ENCODE data around the gene BLOC1S5. TPM values are rescaled to one million over a fixed set of nuclear protein-coding genes. Genes with fewer than 3 reads are reported as not detected.
A peak's percentile ranks its signal among the peaks of the same experiment; 100 is the strongest.

Gene BLOC1S5
- total and polyA plus RNA-seq, 4 experiments from 2014 or later: 23.0 to 36.3 (median 26.1) TPM

GRCh38 chr6:8105791-8106190 lies 41.6 kb upstream of the BLOC1S5 start:
- ChIA-PET POLR2A (ENCODE audit: partially characterized antibody) (no interaction called here), CTCF (ENCODE audit: partially characterized antibody) (no interaction called here)
- no peaks in the 10 kb centered on the region for H3K9me3 ChIP-seq (ENCODE audit: control insufficient read depth in 1 of 2, low read length in 2 of 2)
- peaks cover 7 to 19% (median 11%) of the 10 kb centered on the region in 4 donors for H3K4me1 Mint-ChIP-seq
- no peak for DNase-seq
- intact Hi-C loops (cut with micrococcal nuclease): loop anchor here (10.0 kb wide), 1 partner anchor 201 kb away; no protein-coding TSS in a partner anchor
- H3K9me3 Mint-ChIP-seq: peaks cover 0 to 4% (median 0%) of the 10 kb centered on the region in 8 donors
- peaks cover 17 to 22% of the 10 kb centered on the region in 2 donors for H3K27me3 Mint-ChIP-seq
- H3K27ac Mint-ChIP-seq: no peak overlapping the region
- H3K4me1 ChIP-seq (ENCODE audit: insufficient read depth, low read length): peaks cover 13% of the 10 kb centered on the region
- H3K27ac ChIP-seq (ENCODE audit: low read depth, low read length): no peak overlapping the region
- H3K4me3 ChIP-seq (ENCODE audit: low read length in 2 of 2): no peak overlapping the region
- H3K36me3 Mint-ChIP-seq: peaks cover 0 to 4% of the 10 kb centered on the region in 2 donors
- no peak overlapping the region for H3K4me3 Mint-ChIP-seq
- peaks cover 6% of the 10 kb centered on the region for H3K27me3 ChIP-seq (ENCODE audit: insufficient read depth, low read length)
- no peaks in the 10 kb centered on the region for H3K36me3 ChIP-seq (ENCODE audit: insufficient read depth, low read length)

DNA sequence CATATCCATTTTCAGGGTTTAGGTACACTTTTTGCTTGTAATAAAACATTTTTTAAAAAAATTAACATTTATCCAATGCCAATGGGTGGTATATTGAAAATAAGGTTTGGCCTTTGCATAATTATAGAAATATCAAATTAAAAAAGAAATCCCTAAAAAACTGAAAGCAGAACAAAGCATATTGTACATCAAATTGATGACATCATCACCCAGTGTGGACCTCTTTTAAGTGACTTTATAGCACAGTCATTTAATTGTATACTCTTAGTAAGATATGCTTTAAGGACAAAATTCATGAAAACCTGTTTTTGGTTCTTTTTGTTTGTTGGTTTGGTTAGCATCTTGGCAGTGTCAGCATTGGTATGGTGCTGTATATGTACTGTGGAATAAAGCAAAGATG lies 39.5 kb upstream of the BLOC1S5 start:
- Histone ChIP-seq H3K36me3 (ENCODE audit: insufficient read depth, low read length) (no peaks in the 10 kb centered on the region), H3K27me3 (ENCODE audit: insufficient read depth, low read length) (peaks cover under 1% of the 10 kb centered on the region), H3K4me3 (ENCODE audit: low read length in 2 of 2) (no peak overlapping the region), H3K27ac (ENCODE audit: low read depth, low read length) (no peak overlapping the region), H3K9me3 (ENCODE audit: control insufficient read depth in 1 of 2, low read length in 2 of 2) (no peaks in the 10 kb centered on the region), H3K4me1 (ENCODE audit: insufficient read depth, low read length) (peaks cover 19% of the 10 kb centered on the region)
- no peak overlapping the region for H3K4me3 Mint-ChIP-seq
- intact Hi-C loops (cut with micrococcal nuclease): loop anchor here (10.0 kb wide), 1 partner anchor 199 kb away; no protein-coding TSS in a partner anchor
- no peak overlapping the region for H3K27ac Mint-ChIP-seq
- H3K27me3 Mint-ChIP-seq: peaks cover 13 to 17% of the 10 kb centered on the region in 2 donors
- no peak for DNase-seq
- peaks cover 0 to 4% (median 0%) of the 10 kb centered on the region in 8 donors for H3K9me3 Mint-ChIP-seq
- CTCF ChIA-PET (ENCODE audit: partially characterized antibody): no interaction called here
- H3K36me3 Mint-ChIP-seq: peaks cover 0 to 8% of the 10 kb centered on the region in 2 donors
- POLR2A ChIA-PET (ENCODE audit: partially characterized antibody): no interaction called here
- H3K4me1 Mint-ChIP-seq: peaks cover 17 to 30% (median 23%) of the 10 kb centered on the region in 4 donors

DNA sequence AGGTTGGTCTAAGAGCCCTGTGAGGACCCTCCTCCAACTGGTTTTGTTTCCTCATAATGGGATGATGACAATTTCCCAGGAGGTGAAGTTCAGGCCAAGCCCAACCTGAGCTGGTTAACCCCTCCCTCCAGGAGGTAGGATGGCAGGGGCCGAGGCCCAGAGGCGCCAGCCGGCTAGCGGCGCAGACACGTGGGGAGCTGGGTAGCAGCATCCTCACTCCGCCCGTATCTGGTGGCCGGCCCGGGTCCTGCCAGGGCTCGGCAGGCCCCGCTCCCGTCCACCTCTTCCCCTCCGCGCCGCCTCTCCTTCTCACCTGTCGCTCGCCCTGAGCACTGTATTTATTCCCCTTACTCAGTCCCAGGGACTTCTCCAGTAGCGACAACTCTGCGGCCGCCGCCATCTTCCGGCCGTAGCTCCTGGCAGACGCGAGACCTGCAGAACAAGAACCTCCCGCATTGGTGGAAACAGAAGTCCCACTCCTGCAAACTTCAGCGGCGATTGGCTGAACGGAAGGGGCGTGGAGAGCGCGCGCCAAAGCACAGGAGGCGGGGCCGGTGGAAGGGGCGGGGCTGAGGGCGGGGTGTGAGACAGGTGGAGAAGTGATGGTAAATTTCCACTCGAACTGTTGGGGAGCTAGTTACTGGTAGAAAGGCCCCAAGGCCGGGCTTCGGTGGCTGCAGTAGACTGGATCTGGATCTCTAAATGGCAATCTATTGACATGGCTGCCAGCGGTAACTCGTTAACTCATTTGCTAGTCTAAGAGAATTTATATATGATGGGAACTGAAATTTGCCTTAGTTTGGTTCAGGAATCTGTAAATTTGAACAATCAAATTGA lies 38.2 kb upstream of the BLOC1S5 start, which contains the start of gene EEF1E1:
Gene EEF1E1, minus strand, starts transcription at position 427 of the 837 bp plus-strand sequence. Its CDS starts 27 bp downstream, at position 400.
- peak within 1 kb of the TSS; percentile 87 to 95 for H3K4me3 ChIP-seq (ENCODE audit: low read length in 2 of 2)
- peaks cover under 1% of the 10 kb centered on the region for H3K36me3 ChIP-seq (ENCODE audit: insufficient read depth, low read length)
- H3K4me1 ChIP-seq (ENCODE audit: insufficient read depth, low read length): peaks cover 19% of the 10 kb centered on the region
- ChIA-PET POLR2A (ENCODE audit: partially characterized antibody) (interaction anchor here (0.6 to 4.1 kb wide), 12 partner anchors 8 to 992 kb away, joined by 3 to 69 read pairs (median 4); partner anchors contain the start of gene BLOC1S5), CTCF (ENCODE audit: partially characterized antibody) (interaction anchor here (1.0 to 1.9 kb wide), 2 partner anchors 38 to 44 kb away, joined by 6 to 9 read pairs; partner anchors contain the start of gene BLOC1S5)
- intact Hi-C loops (cut with micrococcal nuclease): loop anchor here (1.0 to 10.0 kb wide), 4 partner anchors 38 to 512 kb away; partner anchors contain the start of genes BLOC1S5 and SNRNP48
- no peaks in the 10 kb centered on the region for H3K9me3 ChIP-seq (ENCODE audit: control insufficient read depth in 1 of 2, low read length in 2 of 2)
- peaks cover 17 to 30% (median 23%) of the 10 kb centered on the region in 4 donors for H3K4me1 Mint-ChIP-seq
- peak within 1 kb of the TSS; percentile 79 for H3K27ac ChIP-seq (ENCODE audit: low read depth, low read length)
- peaks cover 0 to 11% of the 10 kb centered on the region in 2 donors for H3K36me3 Mint-ChIP-seq
- H3K27me3 Mint-ChIP-seq: peaks cover 6 to 9% of the 10 kb centered on the region in 2 donors
- peaks cover 0 to 4% (median 0%) of the 10 kb centered on the region in 8 donors for H3K9me3 Mint-ChIP-seq
- DNase-seq: peak; percentile 92 to 98 (median 94)
- peak within 1 kb of the TSS; percentile 86 to 98 (median 96) for H3K27ac Mint-ChIP-seq
- H3K27me3 ChIP-seq (ENCODE audit: insufficient read depth, low read length): no peaks in the 10 kb centered on the region
- peak within 1 kb of the TSS; percentile 92 to 100 (median 97) for H3K4me3 Mint-ChIP-seq

DNA sequence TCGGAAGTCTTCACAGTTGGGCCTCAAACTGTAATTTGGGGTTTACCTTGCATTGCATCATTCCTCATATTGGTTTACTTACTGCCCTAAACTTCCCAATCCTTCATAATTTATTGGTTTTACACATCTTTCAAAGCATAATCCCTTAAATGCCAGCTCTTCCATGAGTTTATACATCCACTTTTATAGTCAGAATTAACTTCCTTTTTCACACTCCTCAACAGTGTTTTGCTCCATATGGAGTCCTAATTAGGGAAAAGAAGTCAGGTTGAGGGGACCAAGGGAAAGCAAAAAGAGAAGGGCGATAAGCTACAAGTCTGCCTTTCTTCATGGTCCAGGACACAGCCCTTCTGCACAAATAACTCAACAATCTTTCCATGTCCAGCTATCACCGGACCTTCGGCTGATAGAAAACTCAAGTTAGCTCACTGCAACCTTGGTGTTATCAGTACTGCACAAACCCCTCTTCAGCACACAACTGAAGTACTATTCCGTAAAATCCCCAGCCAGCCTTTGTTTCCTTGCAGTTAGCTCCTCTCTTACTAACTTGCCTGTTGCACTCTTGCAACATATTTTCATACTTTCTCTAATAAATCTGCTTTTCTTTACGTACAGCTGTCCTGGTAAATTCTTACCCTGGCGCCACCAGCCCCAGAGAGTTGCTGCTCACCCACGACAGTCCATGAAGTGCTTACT lies 36.1 kb upstream of the BLOC1S5 start:
- intact Hi-C loops (cut with micrococcal nuclease): loop anchor here (10.0 kb wide), 1 partner anchor 196 kb away; no protein-coding TSS in a partner anchor
- H3K27me3 Mint-ChIP-seq: no peaks in the 10 kb centered on the region
- ChIA-PET POLR2A (ENCODE audit: partially characterized antibody) (interaction anchor here (0.6 to 4.1 kb wide), 2 partner anchors 28 to 35 kb away, joined by 4 to 69 read pairs; partner anchors contain the start of gene BLOC1S5), CTCF (ENCODE audit: partially characterized antibody) (interaction anchor here (1.0 kb wide), 1 partner anchor 35 kb away, joined by 3 read pairs; no protein-coding TSS in a partner anchor)
- peaks cover 17 to 30% (median 23%) of the 10 kb centered on the region in 4 donors for H3K4me1 Mint-ChIP-seq
- peaks cover 13 to 27% of the 10 kb centered on the region in 2 donors for H3K36me3 Mint-ChIP-seq
- H3K4me3 Mint-ChIP-seq: peak overlapping the region in 5 of 8 donors; percentile 4 to 48 (median 30)
- H3K36me3 ChIP-seq (ENCODE audit: insufficient read depth, low read length): peaks cover 16% of the 10 kb centered on the region
- DNase-seq: no peak
- peaks cover 0 to 4% (median 0%) of the 10 kb centered on the region in 8 donors for H3K9me3 Mint-ChIP-seq
- no peaks in the 10 kb centered on the region for H3K9me3 ChIP-seq (ENCODE audit: control insufficient read depth in 1 of 2, low read length in 2 of 2)
- H3K4me3 ChIP-seq (ENCODE audit: low read length in 2 of 2): no peak overlapping the region
- peaks cover 19% of the 10 kb centered on the region for H3K4me1 ChIP-seq (ENCODE audit: insufficient read depth, low read length)
- H3K27ac Mint-ChIP-seq: peak overlapping the region in 3 of 7 donors; percentile 0 to 28 (median 7)
- no peaks in the 10 kb centered on the region for H3K27me3 ChIP-seq (ENCODE audit: insufficient read depth, low read length)
- no peak overlapping the region for H3K27ac ChIP-seq (ENCODE audit: low read depth, low read length)

GRCh38 chr6:8090650-8091049 lies 26.5 kb upstream of the BLOC1S5 start:
- peaks cover 68 to 70% of the 10 kb centered on the region in 2 donors for H3K36me3 Mint-ChIP-seq
- POLR2A ChIA-PET (ENCODE audit: partially characterized antibody): no interaction called here
- Histone ChIP-seq H3K9me3 (ENCODE audit: control insufficient read depth in 1 of 2, low read length in 2 of 2) (peaks cover 0 to 5% of the 10 kb centered on the region in 2 donors), H3K36me3 (ENCODE audit: insufficient read depth, low read length) (peaks cover 19% of the 10 kb centered on the region), H3K27ac (ENCODE audit: low read depth, low read length) (no peak overlapping the region), H3K4me3 (ENCODE audit: low read length in 2 of 2) (no peak overlapping the region), H3K27me3 (ENCODE audit: insufficient read depth, low read length) (no peaks in the 10 kb centered on the region), H3K4me1 (ENCODE audit: insufficient read depth, low read length) (no peaks in the 10 kb centered on the region)
- peaks cover 0 to 11% (median 6%) of the 10 kb centered on the region in 4 donors for H3K4me1 Mint-ChIP-seq
- H3K27ac Mint-ChIP-seq: peak overlapping the region in 1 of 7 donors; percentile 60
- no peak overlapping the region for H3K4me3 Mint-ChIP-seq
- CTCF ChIA-PET (ENCODE audit: partially characterized antibody): no interaction called here
- H3K9me3 Mint-ChIP-seq: peaks cover 0 to 5% (median 0%) of the 10 kb centered on the region in 8 donors
- intact Hi-C loops (cut with micrococcal nuclease): no loop called here
- no peaks in the 10 kb centered on the region for H3K27me3 Mint-ChIP-seq
- no peak for DNase-seq

DNA sequence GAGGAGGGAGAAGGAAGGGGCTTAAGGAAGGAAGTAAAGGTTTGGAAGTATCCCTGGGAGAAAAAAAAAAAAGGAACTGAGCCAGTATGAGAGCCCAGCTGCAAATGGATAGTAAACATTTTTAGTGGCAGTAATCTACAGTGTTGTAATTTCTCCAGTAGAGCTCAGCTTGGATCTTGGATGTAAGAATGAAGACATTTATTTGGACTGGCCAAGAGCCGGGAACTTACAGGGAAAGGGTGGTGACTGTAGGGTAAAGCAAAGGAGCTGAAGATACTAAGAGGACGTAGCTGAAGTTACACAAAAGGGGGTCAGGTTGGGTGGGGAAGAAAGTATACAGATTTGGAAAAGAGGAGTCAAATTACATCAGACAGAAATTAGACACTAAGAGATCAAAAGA lies 24.7 kb upstream of the BLOC1S5 start:
- peaks cover 59 to 60% of the 10 kb centered on the region in 2 donors for H3K36me3 Mint-ChIP-seq
- peaks cover 0 to 11% (median 6%) of the 10 kb centered on the region in 4 donors for H3K4me1 Mint-ChIP-seq
- H3K4me3 ChIP-seq (ENCODE audit: low read length in 2 of 2): no peak overlapping the region
- H3K9me3 Mint-ChIP-seq: peaks cover 0 to 5% (median 0%) of the 10 kb centered on the region in 8 donors
- H3K27me3 Mint-ChIP-seq: no peaks in the 10 kb centered on the region
- intact Hi-C loops (cut with micrococcal nuclease): no loop called here
- no peak for DNase-seq
- H3K27ac ChIP-seq (ENCODE audit: low read depth, low read length): no peak overlapping the region
- no peak overlapping the region for H3K27ac Mint-ChIP-seq
- no peaks in the 10 kb centered on the region for H3K4me1 ChIP-seq (ENCODE audit: insufficient read depth, low read length)
- H3K4me3 Mint-ChIP-seq: peak overlapping the region in 1 of 8 donors; percentile 27
- peaks cover 15% of the 10 kb centered on the region for H3K36me3 ChIP-seq (ENCODE audit: insufficient read depth, low read length)
- ChIA-PET CTCF (ENCODE audit: partially characterized antibody) (interaction anchor here (1.2 kb wide), 1 partner anchor 58 kb away, joined by 4 read pairs; no protein-coding TSS in a partner anchor), POLR2A (ENCODE audit: partially characterized antibody) (no interaction called here)
- no peaks in the 10 kb centered on the region for H3K27me3 ChIP-seq (ENCODE audit: insufficient read depth, low read length)
- H3K9me3 ChIP-seq (ENCODE audit: control insufficient read depth in 1 of 2, low read length in 2 of 2): peaks cover 0 to 5% of the 10 kb centered on the region in 2 donors

All from CD4-positive, alpha-beta memory T cell (primary cell).